Spleen (tissue), 11 donors: ENCODE results near the gene DNAJC18. TPM values are rescaled to one million over a fixed set of nuclear protein-coding genes. Genes with fewer than 3 reads are reported as not detected.

Source experiments
- DNase-seq: peaks from one replicate; pipeline ENCODE4 v3.0.0-alpha.2; 2020
- H3K27ac ChIP-seq, 8 donors: fragments of 200-600 bp; sonication (generic) in 7 of 8; 1 replicate in 4 of 8; 2 replicates in 4 of 8; pipeline versions ENCODE4 v1.5.0 to v1.8.0; 2016 to 2021; ENCODE audit warnings: inconsistent platforms in 4 of 8, mild to moderate bottlenecking in 4 of 8, moderate library complexity in 1 of 8
- H3K27me3 ChIP-seq, 7 donors: fragments of 200-600 bp; sonication (generic) in 6 of 7; replicated peaks in 1 of 7; 1 replicate in 4 of 7; 2 replicates in 3 of 7; pipeline versions ENCODE4 v1.5.0 to v1.8.0; 2016 to 2021; ENCODE audit warnings: inconsistent platforms in 3 of 7, mild to moderate bottlenecking in 1 of 7
- H3K36me3 ChIP-seq, 6 donors: fragments of 200-600 bp; sonication (generic) in 5 of 6; 1 replicate in 4 of 6; 2 replicates in 2 of 6; pipeline versions ENCODE4 v1.5.0 to v1.8.0; 2016 to 2021; ENCODE audit warnings: inconsistent platforms in 2 of 6
- H3K4me1 ChIP-seq, 6 donors: fragments of 200-600 bp; sonication (generic) in 5 of 6; 1 replicate in 3 of 6; 2 replicates in 3 of 6; pipeline versions ENCODE4 v1.5.0 to v1.8.0; 2016 to 2021; ENCODE audit warnings: inconsistent platforms in 3 of 6
- H3K4me3 ChIP-seq, 8 donors: fragments of 200-600 bp; sonication (generic) in 7 of 8; 1 replicate in 4 of 8; 2 replicates in 4 of 8; pipeline versions ENCODE4 v1.5.0 to v1.8.0; 2016 to 2021; ENCODE audit warnings: inconsistent platforms in 4 of 8, mild to moderate bottlenecking in 4 of 8, moderate library complexity in 2 of 8
- H3K9me3 ChIP-seq, 8 donors: fragments of 200-600 bp; sonication (generic) in 7 of 8; 1 replicate in 4 of 8; 2 replicates in 4 of 8; pipeline versions ENCODE4 v1.5.0 to v1.8.0; 2016 to 2021; ENCODE audit warnings: inconsistent platforms in 4 of 8
- POLR2A ChIP-seq, 3 donors: fragments of 450-650 bp; IDR thresholded peaks; one replicate each; pipeline ENCODE4 v1.5.1; 2017; ENCODE audit warnings: antibody characterized with exemption in 3 of 3, mild to moderate bottlenecking in 1 of 3
- POLR2AphosphoS5 ChIP-seq, 3 donors: sonication (generic); formaldehyde crosslinking; IDR thresholded peaks; one replicate each; pipeline ENCODE4 v1.5.1; 2017; ENCODE audit warnings: antibody characterized with exemption in 3 of 3
- WGBS, 5 donors: extraction: QIAGEN DNeasy Blood & Tissue Kit in 3 of 5; methylation state at CpG; one replicate each; pipeline versions ENCODE4 v1.1.5 to v1.1.7; 2013 to 2018; 5-methylcytosine and 5-hydroxymethylcytosine counted together
- intact Hi-C: fragments of 100-400 bp; cut with DNase I; formaldehyde crosslinking; loops from one replicate; pipeline ENCODE4 v1.15.0; 2023; ENCODE audit warnings: low total_unique reads
- polyA plus RNA-seq, 3 donors: library from polyadenylated mRNA; stranded (reverse); fragments of 200-250 nt; gene quantifications; one replicate each; pipeline ENCODE4 v1.2.1, GENCODE V29; 2013
- total RNA-seq, 7 donors: library from RNA; depleted of rRNA in 3 of 7; stranded (reverse); fragments of >200 nt in 3 of 7; fragmentation: NEBNext Ultra II Directional in 4 of 7; extraction: Animal tissue kit (Norgen Biotek cat#: 25700) in 4 of 7; gene quantifications; one replicate each; pipeline versions ENCODE4 v1.1.0 to v1.2.1, GENCODE V29; 2016 to 2021
- TF ChIP-seq, protein P1 (sequence below), 11 experiments: fragments of 200-600 bp in 7 of 11; fragments of 450-650 bp in 4 of 11; sonication (generic) in 4 of 11; IDR thresholded peaks in 8 of 11; conservative IDR thresholded peaks in 3 of 11; 1 replicate in 7 of 11; 2 replicates in 4 of 11; pipeline versions ENCODE4 v1.4.0 to v1.8.0; 2016 to 2021; ENCODE audit warnings: antibody characterized with exemption in 11 of 11, inconsistent platforms in 4 of 11, mild to moderate bottlenecking in 1 of 11
- donor health status: healthy with polysubstance abuse.
- donor health status: DM: no; HTN: no; CAD: no; lungs with moderate emphysema.
- donor health status: DM: no; HTN: no; CAD: no.
- donor health status: Bipolar disorder and iron deficiency.
- donor health status: healthy.
- donor health status: DM: no; HTN: no; CAD: no.
- donor health status: DM: yes; HTN: yes; CAD: no.

The DNAJC18 gene
- total and polyA plus RNA-seq, 10 donors: 1.3 to 10.8 (median 7.1) TPM

DNA sequence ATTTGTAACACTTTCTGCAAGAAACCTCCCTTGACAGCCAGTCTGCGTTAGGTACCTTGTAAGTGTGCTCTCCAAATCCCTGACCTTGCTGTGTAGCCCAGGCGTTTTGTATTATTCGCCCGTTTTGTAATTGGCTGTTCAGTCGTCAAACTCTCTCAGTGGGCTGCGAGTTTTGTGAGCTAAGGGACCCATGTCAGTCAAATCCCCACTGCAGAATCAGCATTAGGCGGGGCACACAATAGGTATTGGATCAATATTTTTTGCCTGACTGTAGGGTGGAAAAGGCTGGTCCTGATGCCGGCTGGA is 665 bp downstream of the DNAJC18 start:
- H3K27me3 ChIP-seq: no peaks in the 10 kb centered on the region
- H3K4me1 ChIP-seq: peaks cover 7 to 30% (median 14%) of the 10 kb centered on the region in 6 donors
- H3K9me3 ChIP-seq: no peaks in the 10 kb centered on the region
- no peak for DNase-seq
- H3K27ac ChIP-seq: peak overlapping the region; percentile 91 to 99 (median 98)
- intact Hi-C loops: no loop called here
- H3K36me3 ChIP-seq: peaks cover 0 to 27% (median 0%) of the 10 kb centered on the region in 6 donors
- 38 to 51% (median 42%) methylated on average over 8 of the region's 8 CpGs for WGBS, 5 donors
- TF ChIP-seq POLR2AphosphoS5 (IDR thresholded peaks at IDR 0.05) (no peak), POLR2A (IDR thresholded peaks at IDR 0.05) (no peak)
- TF ChIP-seq, protein P1, sequence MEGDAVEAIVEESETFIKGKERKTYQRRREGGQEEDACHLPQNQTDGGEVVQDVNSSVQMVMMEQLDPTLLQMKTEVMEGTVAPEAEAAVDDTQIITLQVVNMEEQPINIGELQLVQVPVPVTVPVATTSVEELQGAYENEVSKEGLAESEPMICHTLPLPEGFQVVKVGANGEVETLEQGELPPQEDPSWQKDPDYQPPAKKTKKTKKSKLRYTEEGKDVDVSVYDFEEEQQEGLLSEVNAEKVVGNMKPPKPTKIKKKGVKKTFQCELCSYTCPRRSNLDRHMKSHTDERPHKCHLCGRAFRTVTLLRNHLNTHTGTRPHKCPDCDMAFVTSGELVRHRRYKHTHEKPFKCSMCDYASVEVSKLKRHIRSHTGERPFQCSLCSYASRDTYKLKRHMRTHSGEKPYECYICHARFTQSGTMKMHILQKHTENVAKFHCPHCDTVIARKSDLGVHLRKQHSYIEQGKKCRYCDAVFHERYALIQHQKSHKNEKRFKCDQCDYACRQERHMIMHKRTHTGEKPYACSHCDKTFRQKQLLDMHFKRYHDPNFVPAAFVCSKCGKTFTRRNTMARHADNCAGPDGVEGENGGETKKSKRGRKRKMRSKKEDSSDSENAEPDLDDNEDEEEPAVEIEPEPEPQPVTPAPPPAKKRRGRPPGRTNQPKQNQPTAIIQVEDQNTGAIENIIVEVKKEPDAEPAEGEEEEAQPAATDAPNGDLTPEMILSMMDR (IDR thresholded peaks at IDR 0.05 in 8 of 11, conservative IDR thresholded peaks at IDR 0.05 in 3 of 11): no peak
- peak overlapping the region; percentile 58 to 87 (median 71) for H3K4me3 ChIP-seq

DNA sequence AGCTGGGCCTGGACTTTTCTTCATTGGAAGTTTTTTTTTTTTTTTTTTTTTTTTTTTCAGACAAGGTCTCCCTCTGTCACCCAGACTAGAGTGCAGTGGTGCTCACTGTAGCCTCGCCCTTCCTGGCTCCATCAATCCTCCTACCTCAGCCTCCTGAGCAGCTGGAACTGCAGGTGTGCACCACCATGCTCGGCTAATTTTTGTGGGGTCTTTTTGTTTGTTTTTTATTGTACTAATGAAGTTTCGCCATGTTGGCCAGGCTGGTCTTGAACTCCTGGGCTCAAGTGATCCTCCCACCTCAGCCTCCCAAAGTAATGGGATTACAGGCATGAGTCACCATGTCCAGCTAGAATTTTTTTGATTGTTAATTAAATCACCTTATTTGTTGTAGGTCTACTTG is 3.6 kb downstream of the DNAJC18 start:
- TF ChIP-seq POLR2A (IDR thresholded peaks at IDR 0.05) (no peak), POLR2AphosphoS5 (IDR thresholded peaks at IDR 0.05) (no peak)
- TF ChIP-seq, protein P1 (IDR thresholded peaks at IDR 0.05 in 8 of 11, conservative IDR thresholded peaks at IDR 0.05 in 3 of 11): no peak
- Histone ChIP-seq H3K36me3 (peaks cover 0 to 43% (median 0%) of the 10 kb centered on the region in 6 donors), H3K4me3 (no peak overlapping the region), H3K4me1 (peaks cover 7 to 27% (median 14%) of the 10 kb centered on the region in 6 donors), H3K27ac (no peak overlapping the region), H3K27me3 (no peaks in the 10 kb centered on the region), H3K9me3 (no peaks in the 10 kb centered on the region)
- DNase-seq: no peak
- 94 to 98% (median 97%) methylated on average over 3 of the region's 3 CpGs for WGBS, 5 donors
- intact Hi-C loops: no loop called here

DNA sequence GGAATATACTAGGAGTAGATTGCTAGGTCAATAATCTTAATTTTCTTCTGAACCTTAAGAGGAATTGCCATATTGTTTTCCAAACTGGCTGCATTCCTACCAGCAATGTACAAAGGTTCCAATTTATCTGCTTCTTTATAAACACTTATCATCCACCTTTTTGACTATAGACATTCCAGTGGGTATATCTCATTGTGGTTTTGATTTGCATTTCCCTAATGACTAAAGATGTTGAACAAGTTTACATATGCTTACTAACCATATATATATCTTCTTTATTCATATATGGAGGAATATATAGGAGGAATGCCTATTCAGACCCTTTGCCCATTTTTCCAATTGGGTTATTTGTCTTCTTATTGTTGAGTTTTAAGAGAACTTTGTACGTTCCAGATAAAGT is 7.6 kb downstream of the DNAJC18 start:
- 91 to 100% (median 92%) methylated on average over 1 of the region's 1 CpG for WGBS, 5 donors
- TF ChIP-seq, protein P1 (IDR thresholded peaks at IDR 0.05 in 8 of 11, conservative IDR thresholded peaks at IDR 0.05 in 3 of 11): no peak
- TF ChIP-seq POLR2AphosphoS5 (IDR thresholded peaks at IDR 0.05): no peak
- no peak for TF ChIP-seq POLR2A (IDR thresholded peaks at IDR 0.05)
- Histone ChIP-seq H3K4me3 (no peak overlapping the region), H3K27me3 (no peaks in the 10 kb centered on the region), H3K36me3 (peaks cover 0 to 55% (median 4%) of the 10 kb centered on the region in 6 donors), H3K27ac (no peak overlapping the region), H3K4me1 (no peaks in the 10 kb centered on the region), H3K9me3 (no peaks in the 10 kb centered on the region)
- intact Hi-C loops: no loop called here
- no peak for DNase-seq

DNA sequence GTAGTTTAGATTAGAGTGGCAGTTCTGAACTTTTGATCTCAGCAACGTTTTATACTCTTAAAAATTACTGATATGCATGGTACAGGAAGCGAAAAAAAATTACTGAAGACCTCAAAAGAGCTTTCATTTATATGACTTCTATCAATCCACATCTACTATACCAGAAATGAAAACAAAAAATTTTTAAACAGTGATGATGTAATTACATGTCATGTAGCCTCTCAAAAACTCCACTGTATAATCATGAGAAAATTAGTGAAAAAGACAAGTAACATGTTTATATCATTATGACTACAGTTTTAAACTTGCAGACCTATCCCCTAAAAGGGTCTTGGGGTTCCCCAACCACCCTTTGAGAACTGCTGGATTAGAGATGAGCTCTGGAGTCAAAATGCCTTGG is 9.3 kb downstream of the DNAJC18 start:
- Histone ChIP-seq H3K4me3 (no peak overlapping the region), H3K27me3 (no peaks in the 10 kb centered on the region), H3K4me1 (no peaks in the 10 kb centered on the region), H3K36me3 (peaks cover 0 to 67% (median 7%) of the 10 kb centered on the region in 6 donors), H3K27ac (no peak overlapping the region), H3K9me3 (no peaks in the 10 kb centered on the region)
- intact Hi-C loops: no loop called here
- WGBS, 5 donors: 67 to 80% (median 74%) methylated on average over 2 of the region's 2 CpGs
- TF ChIP-seq POLR2AphosphoS5 (IDR thresholded peaks at IDR 0.05) (no peak), POLR2A (IDR thresholded peaks at IDR 0.05) (no peak)
- TF ChIP-seq, protein P1 (IDR thresholded peaks at IDR 0.05 in 8 of 11, conservative IDR thresholded peaks at IDR 0.05 in 3 of 11): no peak
- DNase-seq: no peak
